B cell (primary cell): Measurements from ENCODE around the gene PPP3CA.

Experiments used
- EZH2 ChIP-seq: IDR thresholded peaks from 2 replicates; pipeline ENCODE4 v1.6.1; 2012; ENCODE audit warnings: borderline replicate concordance, low read depth, mild to moderate bottlenecking, moderate library complexity, low read length; ENCODE audit not compliant: insufficient read depth, poor library complexity, severe bottlenecking
- TF ChIP-seq, protein P1 (sequence below): fragments of 200-600 bp; IDR thresholded peaks from one replicate; pipeline ENCODE4 v1.8.0; 2022; ENCODE audit warnings: antibody characterized with exemption, mild to moderate bottlenecking

GRCh38 chr4:101114936-101115372 lies 232.4 kb downstream of the PPP3CA start:
- TF ChIP-seq, protein P1, sequence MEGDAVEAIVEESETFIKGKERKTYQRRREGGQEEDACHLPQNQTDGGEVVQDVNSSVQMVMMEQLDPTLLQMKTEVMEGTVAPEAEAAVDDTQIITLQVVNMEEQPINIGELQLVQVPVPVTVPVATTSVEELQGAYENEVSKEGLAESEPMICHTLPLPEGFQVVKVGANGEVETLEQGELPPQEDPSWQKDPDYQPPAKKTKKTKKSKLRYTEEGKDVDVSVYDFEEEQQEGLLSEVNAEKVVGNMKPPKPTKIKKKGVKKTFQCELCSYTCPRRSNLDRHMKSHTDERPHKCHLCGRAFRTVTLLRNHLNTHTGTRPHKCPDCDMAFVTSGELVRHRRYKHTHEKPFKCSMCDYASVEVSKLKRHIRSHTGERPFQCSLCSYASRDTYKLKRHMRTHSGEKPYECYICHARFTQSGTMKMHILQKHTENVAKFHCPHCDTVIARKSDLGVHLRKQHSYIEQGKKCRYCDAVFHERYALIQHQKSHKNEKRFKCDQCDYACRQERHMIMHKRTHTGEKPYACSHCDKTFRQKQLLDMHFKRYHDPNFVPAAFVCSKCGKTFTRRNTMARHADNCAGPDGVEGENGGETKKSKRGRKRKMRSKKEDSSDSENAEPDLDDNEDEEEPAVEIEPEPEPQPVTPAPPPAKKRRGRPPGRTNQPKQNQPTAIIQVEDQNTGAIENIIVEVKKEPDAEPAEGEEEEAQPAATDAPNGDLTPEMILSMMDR = no peak
- TF ChIP-seq EZH2 = no peak
